GM19238 (cell line): Measurements from ENCODE around the gene DNAJC18.
A peak's percentile ranks its signal among the peaks of the same experiment; 100 is the strongest.

ENCODE experiments used
- DNase-seq: peaks from one replicate; pipeline ENCODE4 v3.0.0; 2011; ENCODE audit warnings: low spot score; ENCODE audit not compliant: insufficient read length

DNAJC18 gene

DNA sequence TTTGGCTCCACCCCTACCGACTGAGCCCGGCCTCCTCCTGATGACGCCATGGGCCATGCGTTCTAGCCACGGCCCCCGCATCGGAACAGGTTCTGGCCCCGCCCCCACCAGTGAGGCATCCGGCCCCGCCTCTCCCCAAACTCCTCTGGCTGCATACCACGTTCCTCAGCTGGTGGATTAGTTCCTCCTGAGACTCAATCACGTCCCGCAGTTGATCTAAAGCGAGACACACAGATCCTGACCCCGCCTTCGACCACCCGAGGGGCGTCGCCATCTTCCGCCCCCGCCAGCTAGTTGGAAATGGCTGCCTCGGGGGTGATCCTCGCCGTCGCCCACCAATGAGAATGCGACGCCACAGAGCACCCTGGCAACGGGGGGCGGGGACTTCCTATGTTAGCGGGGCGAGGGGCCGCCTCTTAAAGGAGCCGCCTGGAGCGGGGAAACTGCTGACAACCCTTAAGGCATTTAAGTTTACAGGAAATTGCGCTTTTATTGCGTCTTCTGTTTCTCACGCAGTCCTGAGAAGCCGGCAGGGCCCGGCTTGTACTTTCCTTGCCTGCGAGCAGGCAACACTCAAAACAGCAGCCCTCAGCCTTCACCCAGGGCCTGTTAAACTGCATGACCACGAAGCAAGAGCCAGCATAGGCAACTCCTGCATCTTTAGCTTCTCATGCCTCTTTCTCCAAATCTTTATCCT is 35.4 kb downstream of the DNAJC18 start, which contains the start of gene SPATA24:
Gene SPATA24 (minus strand): TSS at position 303 of the 697 bp plus-strand sequence. CDS start 29 bp downstream, at position 274.
- peak; percentile 91 for DNase-seq

DNA sequence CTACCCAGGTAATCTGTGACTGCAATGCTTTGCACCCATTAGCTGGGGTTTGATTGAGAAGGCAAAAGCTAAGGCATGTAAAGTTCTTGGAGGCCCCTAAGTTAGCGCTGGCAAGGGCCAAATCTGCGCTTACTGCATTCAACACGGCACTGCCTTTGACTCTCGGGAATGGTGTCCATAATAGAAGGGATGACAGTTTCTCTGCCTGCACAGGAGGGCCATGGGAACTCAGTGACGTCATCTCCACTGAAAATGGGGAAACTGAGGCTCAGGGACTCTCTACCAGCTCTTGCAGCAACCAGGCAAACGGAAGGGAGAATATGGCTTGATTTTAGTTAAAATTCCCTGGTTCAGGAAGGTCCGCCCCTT is 35.9 kb downstream of the DNAJC18 start:
- DNase-seq: no peak

DNA sequence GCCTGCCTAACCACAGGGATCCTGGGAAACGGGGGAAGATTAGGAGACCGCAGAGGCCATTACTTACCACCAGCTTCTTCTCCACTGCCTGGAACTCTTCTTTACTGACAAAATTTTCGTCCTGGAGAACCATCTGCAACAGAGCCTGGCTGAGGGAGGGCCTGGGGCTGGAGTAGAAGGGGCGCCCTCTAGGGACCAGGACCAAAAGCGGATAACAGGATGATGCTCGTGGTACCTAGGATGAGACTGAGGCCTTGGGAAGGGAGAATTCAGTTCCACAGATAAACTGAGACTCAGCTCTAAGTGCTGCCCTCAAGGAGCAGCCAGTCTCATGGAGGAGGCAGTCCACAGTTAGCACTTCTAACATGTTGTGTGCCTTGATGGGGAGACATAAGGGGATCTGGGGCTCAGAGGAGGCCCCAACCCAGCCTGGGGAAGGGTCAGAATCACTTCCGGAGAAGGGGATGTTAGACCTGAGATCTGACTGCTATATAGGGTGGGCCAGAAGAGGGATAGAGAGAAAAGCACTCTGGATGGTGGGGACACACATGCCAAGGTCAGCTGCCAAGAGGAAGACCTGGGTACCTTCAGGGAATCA is 36.7 kb downstream of the DNAJC18 start:
- no peak for DNase-seq

DNA sequence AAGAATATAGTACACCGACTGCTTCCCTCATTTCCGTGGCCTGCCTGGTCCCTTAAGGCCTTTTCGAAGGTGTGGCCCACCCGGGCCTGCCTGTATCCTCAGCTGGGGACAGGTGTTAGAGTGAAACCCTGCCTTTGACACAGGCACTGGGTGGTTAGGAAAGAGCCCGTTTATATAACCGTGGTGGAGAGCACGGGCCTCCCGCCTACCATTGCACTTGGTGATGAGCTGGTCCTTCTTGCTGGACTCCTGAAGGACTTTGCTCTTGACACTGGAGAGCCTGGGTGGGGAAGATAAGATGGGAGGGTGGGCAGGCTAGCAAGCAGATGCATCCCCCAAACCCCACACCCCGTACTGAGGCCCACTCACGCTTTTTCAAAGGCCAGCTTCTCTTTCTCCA is 37.8 kb downstream of the DNAJC18 start:
- DNase-seq: no peak

DNA sequence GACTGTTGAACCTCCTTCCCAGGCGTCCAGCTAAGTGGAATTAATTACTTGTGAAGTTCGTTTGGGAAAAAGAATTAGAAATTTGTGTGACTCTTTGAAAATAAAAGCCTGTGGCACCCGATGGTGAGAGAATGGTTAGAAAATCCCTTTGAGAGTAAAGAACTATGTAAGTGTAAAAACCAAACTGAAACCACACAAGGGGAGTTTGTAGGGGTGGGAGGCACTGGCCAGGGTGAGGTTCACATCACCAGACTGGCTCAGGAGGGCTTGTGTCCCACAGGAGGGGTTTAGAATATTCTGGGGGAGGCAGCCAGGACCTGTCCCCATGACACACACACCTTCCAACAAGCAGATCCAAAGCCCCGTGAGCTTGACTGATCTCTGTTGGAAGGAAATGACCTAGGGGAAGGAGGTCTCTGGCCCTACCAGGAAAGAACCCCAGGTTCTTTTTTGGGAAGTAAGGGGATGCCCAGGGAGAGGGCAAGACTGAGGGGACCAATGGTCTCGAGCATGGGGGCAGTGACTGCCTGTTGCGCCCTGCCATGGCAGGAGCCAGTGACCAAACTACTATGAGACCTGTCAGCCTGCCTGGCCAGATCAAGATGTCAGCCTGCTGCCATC is 39.7 kb downstream of the DNAJC18 start:
- no peak for DNase-seq

DNA sequence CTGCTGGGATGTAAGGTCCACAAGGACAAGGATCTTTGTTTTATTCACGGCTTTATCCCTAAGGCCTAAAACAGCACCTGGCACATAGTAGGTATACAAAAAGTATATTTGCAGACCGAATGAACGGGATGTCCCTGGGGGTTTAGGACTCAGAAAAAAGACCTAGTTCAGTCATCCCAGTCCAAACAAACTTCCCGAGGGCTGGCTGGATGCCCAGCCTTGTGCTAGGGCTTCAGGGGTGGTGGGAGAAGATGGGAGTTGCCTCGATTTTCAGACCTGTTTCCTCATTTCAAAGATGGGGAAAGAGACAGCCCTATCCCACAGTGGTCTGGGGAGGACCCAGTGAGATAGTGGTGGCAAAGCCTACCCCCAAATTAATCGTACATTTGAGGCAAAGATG is 41.4 kb downstream of the DNAJC18 start:
- DNase-seq: no peak

DNA sequence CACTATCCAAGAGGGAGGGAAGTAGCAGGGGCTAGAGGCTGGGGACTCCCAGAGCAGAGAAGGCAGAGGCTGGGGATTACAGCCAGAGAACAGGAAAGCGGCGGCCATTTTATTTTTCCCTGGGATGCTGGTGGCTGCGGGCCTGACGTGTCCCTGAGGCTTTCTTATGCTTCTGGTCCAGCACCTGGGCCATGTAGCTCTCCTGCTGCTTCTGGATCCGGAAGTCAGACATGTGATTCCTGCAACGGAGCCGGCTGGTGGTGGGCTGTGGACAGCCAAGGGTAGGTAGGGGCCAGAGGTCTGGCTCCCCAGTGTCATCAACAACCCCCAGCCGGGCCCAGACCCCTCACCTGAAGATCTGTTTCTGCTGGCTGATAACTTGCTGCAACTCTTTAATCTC is 42.6 kb downstream of the DNAJC18 start:
- DNase-seq: no peak

DNA sequence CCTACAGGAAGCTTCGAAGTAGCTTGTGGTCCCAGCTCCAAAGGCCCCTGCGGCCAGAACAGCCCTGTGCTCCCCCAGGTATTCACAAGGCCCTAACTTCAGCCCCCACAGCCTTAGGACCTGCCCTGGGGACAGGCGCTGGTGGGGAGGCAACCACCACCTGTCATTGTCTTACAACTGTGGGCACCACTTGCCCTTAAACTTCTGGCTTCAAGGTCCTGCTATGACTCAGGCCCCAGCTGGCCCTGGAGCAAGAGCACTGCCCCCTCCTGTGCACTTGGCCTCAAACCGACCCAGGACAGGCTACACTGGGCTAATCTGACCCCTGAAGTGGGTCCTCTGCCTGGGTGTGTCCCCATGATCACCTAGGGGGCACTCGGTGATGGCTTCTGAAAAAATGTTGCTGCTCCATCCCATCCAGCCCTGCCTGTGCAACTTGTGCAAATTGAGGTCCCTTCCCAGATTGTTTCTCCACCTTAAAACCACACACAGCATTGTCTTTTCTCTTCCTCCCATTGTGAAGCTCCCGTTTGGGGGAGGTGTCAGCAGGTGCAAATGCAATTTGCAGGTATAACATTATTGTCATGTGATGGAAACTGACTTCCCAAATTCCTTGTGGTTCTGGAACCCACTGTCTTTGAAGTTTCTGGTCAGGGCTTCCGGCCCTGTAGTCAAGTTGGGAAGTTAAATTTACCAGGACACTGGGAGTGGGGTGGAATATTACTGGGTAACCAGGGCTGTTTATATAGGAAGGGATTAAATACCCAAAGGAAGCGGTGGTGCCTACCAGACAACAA is 43.3 kb downstream of the DNAJC18 start:
- no peak for DNase-seq

DNA sequence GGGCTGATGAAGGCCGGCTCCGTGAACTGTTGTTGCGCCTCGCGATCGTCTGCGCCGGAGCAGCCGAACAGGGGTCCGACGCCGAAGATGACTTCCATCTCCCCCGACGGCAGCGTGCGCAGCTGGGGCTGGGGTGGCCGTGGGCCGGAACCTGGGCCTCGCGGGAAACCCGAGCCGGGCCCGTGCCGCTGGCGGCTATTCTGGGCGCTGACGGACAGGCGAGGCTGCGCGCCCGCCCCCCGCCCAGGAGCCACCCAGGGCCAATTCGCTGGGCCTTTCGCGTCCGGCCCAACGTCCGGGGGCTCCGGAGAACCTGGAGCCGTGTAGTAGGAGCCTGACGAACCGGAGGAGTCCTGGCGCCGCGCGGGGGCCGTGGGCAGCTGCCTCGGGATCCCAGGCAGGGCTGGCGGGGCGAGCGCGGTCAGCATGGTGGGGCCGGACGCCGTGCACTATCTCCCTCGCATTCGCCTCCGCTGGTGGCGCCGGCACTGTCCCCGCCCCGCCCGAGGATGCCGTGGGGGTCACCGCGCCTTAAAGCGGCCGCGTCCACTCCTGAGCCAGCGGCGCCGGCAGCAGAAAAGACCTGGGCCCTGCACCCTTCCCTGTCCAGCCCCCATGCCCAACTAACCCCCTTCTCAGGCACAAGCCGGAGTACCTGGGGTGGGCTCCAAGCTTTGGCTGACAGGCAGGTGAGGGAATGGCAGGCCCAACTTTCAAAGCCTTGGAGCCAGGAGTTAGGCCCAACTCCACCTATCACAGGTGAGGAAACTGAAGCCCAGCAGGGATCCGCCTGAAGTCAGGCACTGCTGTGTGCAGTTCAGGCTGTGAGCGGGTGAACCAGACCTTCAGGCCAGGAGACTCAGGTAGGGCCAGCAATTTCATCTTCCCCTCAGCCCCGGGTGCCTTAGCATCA is 44.4 kb downstream of the DNAJC18 start, which contains the start of gene PROB1:
Gene PROB1 (minus strand): TSS at position 451 of the 913 bp plus-strand sequence. CDS start 23 bp downstream, at position 428.
- DNase-seq: no peak

DNA sequence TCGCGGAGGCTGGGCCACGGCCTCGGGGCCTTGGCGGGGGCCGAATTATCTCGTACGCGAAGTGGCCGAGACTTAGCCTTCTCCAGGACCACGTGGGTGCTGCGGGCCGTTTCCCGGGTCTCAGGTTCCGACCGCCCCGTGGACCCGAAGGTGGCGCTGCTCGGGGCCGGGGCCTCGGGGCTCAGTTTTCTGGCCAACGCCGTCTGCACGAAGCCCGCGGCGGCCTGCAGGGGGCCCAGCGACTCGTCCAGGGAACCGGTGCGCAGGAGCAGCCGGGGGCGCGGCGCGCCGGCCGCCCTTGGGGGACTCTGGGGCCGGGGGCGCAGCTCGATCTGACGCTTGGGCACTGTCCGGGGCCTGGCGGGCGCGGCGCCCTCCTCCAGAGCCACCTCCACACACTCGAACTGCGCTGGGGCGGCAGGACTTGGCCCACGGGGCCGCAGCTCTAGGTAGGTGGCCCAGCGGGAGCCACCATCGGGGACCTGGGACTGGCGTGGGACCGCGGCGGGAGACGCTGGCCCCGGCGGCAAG is 45.1 kb downstream of the DNAJC18 start:
- no peak for DNase-seq

DNA sequence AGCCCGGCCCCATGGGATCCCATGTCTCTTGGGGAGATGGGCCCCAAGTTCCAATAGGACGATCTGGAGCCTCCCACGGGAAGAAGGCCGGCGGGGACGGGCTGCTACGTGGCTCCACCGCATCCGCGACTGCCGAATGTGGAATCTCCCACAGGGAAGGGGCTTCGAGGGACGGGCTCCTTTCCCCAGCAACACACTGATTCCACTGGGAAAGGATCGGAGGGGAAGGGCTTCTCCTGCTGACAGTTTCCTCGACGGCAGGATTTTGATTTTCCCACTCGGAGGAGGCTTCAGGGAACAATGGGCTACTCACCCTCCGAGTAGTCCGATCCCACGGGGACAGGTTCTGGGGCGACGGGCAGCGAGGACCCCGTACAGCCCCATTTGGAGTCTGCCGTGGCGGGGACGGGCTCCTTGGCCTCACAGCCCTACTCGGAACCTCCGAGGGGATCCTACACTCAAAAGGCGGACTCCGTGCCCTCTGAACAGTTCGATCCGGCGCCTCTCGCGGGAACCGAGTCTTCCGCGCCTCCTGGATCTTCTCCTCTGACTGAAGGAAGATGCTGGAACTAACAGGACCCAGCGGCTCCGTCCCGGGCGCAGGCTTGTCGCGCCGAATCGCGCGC is 45.7 kb downstream of the DNAJC18 start:
- no peak for DNase-seq

DNA sequence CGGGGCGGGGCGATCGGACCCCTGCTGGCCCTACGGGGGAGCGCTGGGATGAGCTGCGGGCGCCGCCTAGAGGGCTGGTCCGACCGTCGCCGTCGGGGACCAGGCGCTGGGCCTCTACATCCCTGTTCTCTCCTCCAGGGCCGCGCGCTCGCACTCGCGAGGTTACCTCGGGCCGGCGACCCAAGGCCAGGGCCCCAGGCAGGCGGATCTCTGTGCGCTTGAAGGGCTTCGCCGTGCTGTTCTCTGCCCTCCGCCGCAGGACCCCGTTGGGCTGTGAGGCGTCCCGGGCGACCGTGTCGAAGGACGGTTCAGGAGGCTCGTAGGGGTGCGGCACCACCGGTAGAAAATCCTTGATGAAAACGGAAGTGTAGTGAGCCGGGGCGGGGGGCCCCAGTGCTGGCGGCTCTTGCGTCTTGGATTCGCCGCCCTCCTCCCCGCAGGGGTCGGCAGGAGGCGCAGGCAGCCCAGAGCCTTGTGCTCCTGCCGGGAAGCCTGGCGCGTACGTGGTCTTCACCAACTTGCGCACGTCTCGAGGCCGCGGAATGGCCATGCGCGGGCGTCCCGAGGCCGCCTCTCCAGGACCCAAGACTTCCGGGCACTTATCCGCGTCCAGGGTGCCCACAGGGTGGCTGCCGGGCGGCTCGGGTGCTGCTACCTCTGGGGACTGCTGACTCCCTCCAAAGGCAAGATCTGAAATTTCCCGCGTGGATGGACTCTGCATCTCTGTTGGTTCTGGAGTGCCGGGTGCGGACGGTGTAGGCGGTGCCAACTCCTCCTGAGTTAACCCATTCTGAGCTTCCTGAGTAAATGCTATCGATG is 46.4 kb downstream of the DNAJC18 start:
- peak; percentile 91 for DNase-seq

DNA sequence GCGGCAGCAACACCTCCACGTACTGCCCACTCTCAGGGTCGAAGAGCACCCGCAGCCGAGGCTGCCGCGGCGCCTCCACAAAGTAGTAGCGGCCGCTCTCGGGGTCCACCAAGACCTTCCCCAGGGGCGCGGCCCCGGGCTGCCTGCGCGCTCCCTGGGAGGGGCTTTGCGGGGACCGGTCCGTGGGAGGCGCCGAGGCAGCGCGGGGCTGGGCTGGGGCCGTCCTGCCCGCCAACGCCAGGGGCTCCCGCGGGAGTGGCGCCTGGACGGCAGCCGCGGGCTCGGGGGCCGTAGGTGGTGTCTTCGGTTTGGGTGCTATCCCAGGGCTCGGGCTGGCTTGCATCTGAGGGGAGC is 47.0 kb downstream of the DNAJC18 start:
- DNase-seq: no peak

DNA sequence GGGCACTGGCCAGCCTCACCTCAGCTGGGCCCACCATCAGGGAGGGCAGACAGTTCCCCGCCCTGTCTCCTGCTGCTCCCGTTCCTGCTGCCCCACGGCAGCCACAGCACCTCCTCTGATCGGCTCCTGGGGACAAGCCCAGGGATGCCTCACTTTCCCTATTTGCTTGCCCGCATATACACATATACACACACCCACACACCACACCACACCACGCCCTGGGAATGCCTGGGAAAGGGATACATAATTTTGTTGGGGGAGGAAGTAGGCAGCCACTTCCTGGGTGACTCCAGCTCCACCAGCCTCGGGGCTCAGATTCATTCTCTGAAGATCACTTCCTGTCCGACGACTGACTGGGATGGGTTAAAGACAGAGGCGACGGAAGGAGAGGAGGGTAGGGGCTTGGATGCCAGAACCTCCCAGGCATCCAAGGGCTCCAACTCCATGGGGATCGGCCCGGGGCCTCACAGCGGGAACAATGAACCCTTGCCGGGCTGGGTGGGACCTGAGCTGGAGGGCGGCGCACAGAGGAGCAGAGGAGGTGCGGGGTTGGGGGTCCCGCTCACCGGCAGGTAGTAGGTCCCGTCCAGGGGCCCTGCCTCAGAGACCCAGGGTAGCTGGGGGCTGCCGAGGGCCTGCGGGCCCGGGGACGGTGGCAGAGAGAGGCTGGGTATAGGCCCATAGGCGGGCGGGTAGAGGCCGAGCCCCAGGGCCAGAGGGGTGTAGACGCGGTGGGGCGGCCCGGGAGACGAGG is 47.6 kb downstream of the DNAJC18 start:
- no peak for DNase-seq

DNA sequence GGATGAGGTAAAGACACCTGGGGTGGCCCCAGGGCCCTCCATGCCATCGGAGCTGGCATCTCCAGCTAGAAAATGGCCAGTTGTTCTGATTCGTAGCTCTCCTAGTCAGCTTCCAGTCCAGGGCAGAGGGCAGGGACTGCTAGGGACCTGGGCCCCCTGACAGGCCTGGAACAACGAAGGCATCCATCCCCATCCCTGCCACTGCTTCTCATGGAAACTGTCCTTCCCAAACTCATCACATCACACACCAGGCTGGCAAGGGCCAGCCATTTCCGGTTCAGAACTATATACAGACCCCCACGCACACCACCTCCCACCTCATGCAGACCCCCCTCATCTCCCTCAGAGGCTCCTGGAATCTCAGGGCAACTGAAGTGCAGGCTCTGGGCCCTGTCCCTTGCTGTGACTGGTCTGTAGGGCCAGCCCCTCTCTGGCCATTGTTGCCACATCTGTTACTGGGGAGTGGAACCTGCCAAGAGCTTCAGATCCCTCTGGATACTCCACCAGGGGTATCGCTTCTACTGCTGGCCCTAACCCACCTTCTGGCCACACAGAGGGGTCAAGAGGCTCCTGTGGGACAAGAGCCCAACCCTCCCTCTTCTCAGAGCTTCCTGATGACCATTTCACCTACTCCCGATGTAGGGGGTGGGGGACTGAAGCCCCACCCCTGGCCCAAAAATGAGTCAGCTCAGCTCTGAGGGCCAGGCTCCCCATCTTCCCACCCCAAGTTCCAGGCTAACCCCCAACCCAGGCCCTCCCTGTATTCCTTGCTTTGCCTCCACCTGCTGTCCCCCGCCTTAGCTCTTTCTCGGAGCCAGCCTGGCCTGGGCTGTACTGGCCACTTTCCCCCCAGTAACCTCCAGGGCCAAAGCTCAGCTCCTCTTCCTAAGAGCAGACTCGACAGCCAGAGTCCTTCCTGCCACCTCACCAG is 48.4 kb downstream of the DNAJC18 start:
- no peak for DNase-seq

DNA sequence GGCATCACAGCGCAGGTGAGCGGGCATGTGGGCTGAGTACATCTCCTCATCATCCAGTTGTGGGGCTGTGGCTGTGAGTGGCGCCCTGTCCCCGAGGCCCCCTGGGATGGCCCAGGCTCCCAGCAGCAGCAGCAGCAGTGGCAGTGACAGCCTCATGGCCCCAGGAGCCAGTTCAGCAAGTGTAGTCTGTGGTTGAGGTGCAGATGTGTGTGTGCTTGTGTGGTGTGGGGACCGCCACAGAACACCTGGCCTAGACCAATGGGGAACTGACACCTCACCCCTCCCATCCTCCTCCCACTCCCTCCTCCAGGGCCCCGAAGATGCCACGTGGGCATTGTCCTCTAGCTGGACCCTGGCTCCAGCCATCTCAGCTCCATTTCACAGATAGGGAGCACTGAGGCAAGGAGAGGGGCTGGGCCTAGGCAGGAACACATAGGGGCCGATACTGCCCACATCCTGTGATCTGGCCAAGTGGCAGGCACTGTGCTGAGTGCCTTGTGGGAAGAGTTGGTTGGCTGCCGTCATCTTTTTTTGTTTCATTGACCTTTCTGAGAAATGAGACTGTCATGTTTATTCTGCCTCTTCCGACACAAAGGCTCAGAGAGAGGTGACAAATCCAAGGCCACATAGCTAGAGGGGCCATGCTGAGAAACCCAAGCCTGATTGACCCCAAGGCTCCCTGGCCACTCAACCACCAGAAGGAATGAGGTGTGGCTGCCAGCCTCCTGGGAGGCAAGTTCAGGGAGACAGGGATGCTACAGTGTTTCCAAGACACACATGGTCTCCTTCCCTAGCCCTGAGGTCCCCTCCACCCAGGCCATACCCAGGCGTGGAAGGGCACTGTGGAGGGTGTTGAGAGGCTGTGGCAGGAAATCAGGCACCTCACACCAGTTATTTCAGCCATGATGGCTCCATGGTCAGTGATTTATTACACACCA is 49.4 kb downstream of the DNAJC18 start, which contains the start of gene MZB1:
Gene MZB1 (minus strand): TSS at position 213 of the 938 bp plus-strand sequence. CDS start 57 bp downstream, at position 156.
- peak; percentile 87 for DNase-seq
